IPS DF 4.7 (cell line): Measurements from ENCODE around the gene CDKL4.
"Not testable (repeated sequence)": the region's sequence is repeated elsewhere in the genome, so short reads cannot be mapped to it uniquely, and the experiment has no call there.

Source experiments
- DNase-seq: peaks from one replicate; pipeline ENCODE4 v3.0.0-alpha.2; 2013; ENCODE audit warnings: low spot score; ENCODE audit errors: extremely low read depth

Gene CDKL4

GRCh38 chr2:39144416-39144815, 99.4 kb downstream of the CDKL4 start:
- DNase-seq: no peak

GRCh38 chr2:39142904-39143605, 100.7 kb downstream of the CDKL4 start:
- DNase-seq: no peak

DNA sequence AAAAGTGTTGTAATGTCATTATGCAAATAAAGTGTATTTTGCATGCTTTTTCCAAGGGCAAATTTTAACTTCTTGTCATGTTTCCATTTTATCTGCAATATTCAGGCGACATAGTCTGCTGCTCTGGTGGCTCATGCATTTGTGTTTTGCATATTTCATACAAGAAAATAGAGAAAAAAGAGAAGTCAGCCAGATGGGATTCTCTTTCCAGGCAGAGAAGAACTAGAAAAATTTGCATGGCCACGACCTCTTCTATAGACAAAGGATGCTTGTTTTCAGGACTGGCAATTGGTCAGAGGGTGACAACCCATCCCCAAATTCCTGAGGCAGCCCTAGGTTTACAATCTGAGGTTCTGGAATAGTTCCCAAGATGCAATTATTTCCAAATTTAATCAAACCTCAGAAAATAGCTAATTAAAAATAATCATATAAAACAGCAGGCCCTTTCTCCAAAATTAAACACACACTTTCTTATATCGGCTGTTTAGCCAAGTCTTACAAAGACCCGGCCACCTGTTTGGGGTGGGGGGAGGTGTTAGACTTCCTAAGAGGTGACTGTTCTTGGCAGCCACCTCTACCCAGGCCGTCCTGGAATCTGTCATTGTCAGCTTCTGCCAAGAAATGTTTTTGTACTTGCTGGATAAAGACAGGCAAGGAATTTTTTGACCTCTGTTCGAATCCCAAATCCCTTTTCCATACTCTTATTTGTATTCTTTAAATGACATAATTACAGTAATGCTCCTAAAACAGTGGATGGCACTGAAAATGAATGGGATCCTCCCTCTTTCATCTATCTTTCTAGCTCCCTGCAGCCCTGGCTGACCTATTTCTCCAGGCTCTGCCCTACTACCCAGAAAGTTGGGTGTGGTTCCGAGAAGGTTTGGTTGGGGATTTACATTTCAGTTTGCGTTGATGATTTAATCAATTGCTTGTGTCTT, 102.2 kb downstream of the CDKL4 start:
- no peak for DNase-seq

GRCh38 chr2:39140948-39141333, 102.8 kb downstream of the CDKL4 start:
- DNase-seq: not testable (repeated sequence)

DNA sequence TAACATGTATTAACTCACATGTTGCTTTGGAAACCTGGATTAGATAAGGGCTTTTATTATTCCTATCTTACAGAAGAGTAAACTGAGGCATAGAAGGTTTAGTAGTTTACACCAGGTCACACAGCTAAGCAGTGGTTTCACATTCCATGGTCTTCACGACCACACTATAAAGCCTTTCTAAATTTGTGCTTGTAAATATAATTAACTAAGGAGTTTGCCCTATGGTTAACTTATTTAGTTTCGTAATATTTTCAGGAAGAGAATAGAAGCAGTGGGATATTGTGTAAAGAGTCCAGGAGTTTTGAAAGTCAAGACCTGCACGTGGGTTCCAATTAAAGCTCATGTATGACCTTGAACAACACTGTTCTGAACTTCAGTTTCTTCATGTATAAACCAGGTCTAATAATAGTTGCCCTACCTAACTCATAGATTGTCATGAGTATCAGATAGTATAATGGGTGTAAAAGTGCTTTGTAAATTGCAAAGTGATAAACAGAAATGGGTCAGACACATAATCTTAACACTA, 103.4 kb downstream of the CDKL4 start:
- no peak for DNase-seq

- no peak for DNase-seq
Observed at GRCh38 chr2:39139511-39140237, 104.1 kb downstream of the CDKL4 start.

- no peak for DNase-seq
Observed at GRCh38 chr2:39138837-39139211, 104.9 kb downstream of the CDKL4 start.

- not testable (repeated sequence) for DNase-seq
Observed at GRCh38 chr2:39138187-39138836, 105.5 kb downstream of the CDKL4 start.

DNA sequence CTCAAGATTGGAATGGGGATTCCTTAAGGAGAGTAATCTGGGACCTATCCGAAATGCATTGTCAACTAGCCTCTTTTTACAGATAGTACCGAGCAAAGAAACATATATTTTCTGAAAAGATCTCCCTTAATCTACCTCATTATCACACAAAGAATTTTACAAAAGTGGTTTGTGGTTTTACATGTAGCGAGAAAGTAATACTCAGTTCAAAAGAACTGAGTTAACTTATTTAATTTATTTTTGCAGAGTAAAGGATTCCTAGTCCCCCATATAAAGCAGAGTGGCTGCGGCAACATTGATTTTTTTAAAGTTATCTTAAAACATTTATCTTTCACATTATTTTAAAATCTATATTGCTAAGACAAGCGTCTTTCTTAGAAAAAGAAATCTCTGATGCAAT, 107.0 kb downstream of the CDKL4 start:
- no peak for DNase-seq

DNA sequence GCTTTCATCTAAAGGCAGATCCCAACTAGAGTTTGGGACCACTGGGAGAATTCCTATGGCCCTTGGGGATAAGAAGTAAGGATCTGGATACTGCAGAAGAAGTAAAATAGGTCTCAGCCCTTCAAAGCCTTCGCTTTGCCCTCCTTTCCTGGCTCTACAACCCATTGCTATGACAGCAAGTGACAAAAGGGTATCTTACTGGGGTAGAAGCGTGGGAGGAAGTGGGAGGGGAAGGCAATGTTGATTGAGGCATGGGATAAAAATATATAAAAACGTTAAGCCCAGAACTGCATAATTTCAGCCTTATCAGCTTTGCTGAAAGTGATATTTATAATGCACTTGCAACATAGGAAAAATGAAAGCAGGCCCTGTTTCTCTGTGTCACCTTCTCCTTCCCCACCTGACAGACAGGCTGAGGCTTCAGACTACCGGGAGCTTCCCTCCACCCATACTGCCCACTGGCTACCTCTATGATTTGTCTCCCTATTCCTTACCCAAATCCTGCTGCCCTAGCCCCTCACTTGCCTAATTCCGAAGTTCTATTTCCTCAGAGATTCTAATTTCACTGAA, 108.0 kb downstream of the CDKL4 start:
- DNase-seq: no peak

DNA sequence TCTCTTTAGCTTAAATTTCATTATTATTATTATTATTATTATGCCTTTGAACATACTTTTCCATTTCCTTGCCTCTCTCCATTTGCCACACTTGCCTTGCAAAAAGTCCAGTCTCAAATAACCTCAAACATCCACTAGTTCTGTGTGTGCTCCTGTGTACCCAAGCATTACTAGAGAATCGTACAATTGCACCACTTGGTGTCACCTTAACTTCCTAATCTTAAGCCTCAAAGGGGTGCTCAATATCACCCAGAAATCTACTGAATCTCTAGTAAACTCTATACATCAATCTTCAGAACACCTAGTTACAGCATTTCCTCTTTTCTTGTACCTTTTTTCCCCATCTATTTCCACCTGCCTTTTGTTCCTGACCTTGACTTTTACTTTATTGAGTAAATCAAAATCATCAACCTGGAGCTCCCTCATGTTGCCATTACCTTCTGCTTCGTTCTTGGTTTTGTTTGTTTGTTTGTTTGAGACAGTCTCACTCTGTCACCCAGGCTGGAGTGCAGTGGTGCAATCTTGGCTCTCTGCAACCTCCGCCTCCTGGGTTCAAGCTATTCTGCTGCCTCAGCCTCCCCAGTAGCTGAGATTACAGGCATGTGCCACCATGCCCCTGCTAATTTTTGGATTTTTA, 110.4 kb downstream of the CDKL4 start:
- DNase-seq: no peak

DNA sequence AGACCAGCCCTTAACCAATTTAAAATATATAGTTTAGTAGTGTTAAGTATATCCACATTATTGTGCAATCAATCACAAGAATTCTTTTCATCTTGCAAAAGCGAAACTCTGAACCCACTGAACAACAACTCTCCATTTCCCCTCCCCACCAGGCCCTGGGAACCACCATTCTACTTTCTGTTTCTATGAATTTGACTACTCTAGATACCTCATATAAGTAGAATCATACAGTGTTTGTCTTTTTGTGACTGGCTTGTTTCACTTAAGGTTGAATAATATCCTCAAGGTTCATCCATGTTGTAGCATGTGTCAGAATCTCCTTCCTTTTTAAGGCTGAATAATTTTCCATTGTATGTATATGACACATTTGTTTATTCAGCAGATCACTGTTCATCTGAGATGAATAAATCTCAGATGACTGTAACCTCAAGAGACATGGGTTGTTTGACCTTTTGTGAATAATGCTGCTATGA, 114.8 kb downstream of the CDKL4 start:
- no peak for DNase-seq

DNA sequence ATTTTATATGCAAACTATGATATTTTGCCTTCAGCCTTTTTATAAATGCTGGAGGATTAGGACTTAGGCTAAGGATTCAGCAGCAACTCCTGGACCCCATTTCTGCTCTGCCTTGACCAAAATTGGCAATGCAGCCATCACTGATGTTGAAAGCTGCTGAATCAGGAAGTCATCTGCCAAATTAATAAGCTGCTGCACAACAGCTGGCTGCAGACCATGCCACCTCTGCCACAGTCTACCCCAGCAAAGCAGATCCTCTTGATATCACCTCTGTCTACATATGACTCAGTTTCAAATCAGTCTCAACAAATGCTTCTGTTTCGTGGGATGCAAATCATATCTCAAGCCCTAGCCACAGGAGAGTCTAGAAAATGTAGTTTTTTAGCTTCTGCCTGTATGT, 115.8 kb downstream of the CDKL4 start:
- DNase-seq: no peak
